ENCODE results near the gene ST7.

DNA sequence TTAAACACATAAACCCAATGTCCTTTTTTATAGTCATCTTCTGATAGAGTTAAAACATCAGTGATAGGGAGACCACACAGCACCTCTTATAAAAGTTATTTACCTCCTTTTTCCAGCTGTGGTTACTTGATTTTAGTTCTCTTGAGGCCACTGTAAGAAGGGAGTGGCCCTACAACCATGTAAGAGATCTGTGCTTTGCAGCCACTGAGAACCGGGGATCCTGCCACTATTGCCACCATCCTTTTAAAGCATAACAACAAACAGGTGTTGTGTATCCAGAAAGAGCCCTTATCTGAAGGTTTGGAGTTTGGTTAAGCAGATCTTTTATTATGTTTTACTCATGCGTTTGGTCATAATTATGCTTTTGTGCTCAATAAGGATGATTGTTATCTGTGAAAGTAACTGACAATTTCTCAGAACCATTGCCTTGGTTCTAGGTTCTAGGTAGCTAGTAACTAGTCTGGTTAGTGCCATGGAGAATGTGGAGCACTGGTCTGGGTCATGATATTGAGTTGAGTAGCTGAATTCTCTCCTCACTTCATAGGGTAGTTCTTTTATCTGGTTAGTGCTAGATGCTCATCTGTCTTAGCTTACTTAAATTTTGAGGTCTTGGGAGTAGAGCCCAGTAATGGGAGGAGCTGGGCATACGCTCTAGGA is 56.5 kb downstream of the ST7 start:
- TF ChIP-seq EP300 (IDR thresholded peaks at IDR 0.05; ENCODE audit: low read depth): no peak
- TF ChIP-seq, protein P1, sequence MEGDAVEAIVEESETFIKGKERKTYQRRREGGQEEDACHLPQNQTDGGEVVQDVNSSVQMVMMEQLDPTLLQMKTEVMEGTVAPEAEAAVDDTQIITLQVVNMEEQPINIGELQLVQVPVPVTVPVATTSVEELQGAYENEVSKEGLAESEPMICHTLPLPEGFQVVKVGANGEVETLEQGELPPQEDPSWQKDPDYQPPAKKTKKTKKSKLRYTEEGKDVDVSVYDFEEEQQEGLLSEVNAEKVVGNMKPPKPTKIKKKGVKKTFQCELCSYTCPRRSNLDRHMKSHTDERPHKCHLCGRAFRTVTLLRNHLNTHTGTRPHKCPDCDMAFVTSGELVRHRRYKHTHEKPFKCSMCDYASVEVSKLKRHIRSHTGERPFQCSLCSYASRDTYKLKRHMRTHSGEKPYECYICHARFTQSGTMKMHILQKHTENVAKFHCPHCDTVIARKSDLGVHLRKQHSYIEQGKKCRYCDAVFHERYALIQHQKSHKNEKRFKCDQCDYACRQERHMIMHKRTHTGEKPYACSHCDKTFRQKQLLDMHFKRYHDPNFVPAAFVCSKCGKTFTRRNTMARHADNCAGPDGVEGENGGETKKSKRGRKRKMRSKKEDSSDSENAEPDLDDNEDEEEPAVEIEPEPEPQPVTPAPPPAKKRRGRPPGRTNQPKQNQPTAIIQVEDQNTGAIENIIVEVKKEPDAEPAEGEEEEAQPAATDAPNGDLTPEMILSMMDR (IDR thresholded peaks at IDR 0.05): no peak
- no peak for TF ChIP-seq POLR2A (IDR thresholded peaks at IDR 0.05)
- no peak for TF ChIP-seq POLR2AphosphoS5 (IDR thresholded peaks at IDR 0.05)

Measured in transverse colon (tissue), 4 donors.